ENCODE results near the gene SLC16A7. TPM values are rescaled to one million over a fixed set of nuclear protein-coding genes. Genes with fewer than 3 reads are reported as not detected.
"Not testable (repeated sequence)": the region's sequence is repeated elsewhere in the genome, so short reads cannot be mapped to it uniquely, and the experiment has no call there.

SLC16A7 gene
- total RNA-seq, 2 donors from 2014 or later = 24.2 to 26.1 TPM

- H3K4me1 Mint-ChIP-seq (ENCODE audit: low read depth in 2 of 2) = peaks cover 15 to 23% of the 10 kb centered on the region in 2 donors
- H3K4me3 Mint-ChIP-seq = peak overlapping the region; percentile 25
- no peaks in the 10 kb centered on the region for H3K36me3 Mint-ChIP-seq
- peak overlapping the region; percentile 31 to 49 for H3K27ac Mint-ChIP-seq
- no peak for DNase-seq (ENCODE audit: low spot score)
- ATAC-seq = peak in 1 of 2 donors; percentile 73
- H3K9me3 Mint-ChIP-seq = no peaks in the 10 kb centered on the region
- H3K27me3 Mint-ChIP-seq = no peaks in the 10 kb centered on the region
These were observed 142.1 kb downstream of the SLC16A7 start for GRCh38 chr12:59737725-59738463.

- Mint-ChIP-seq H3K27me3 (no peaks in the 10 kb centered on the region), H3K27ac (no peak overlapping the region), H3K9me3 (no peaks in the 10 kb centered on the region), H3K4me1 (ENCODE audit: low read depth in 2 of 2) (peaks cover 6 to 7% of the 10 kb centered on the region in 2 donors), H3K36me3 (no peaks in the 10 kb centered on the region), H3K4me3 (no peak overlapping the region)
- DNase-seq (ENCODE audit: low spot score) (no peak), ATAC-seq (no peak)
These were observed 147.0 kb downstream of the SLC16A7 start for GRCh38 chr12:59742841-59743240.

- Mint-ChIP-seq H3K4me1 (ENCODE audit: low read depth in 2 of 2) (no peaks in the 10 kb centered on the region), H3K36me3 (peaks cover 6% of the 10 kb centered on the region), H3K27ac (no peak overlapping the region), H3K9me3 (no peaks in the 10 kb centered on the region), H3K27me3 (no peaks in the 10 kb centered on the region), H3K4me3 (no peak overlapping the region)
- DNase-seq (ENCODE audit: low spot score) (no peak), ATAC-seq (no peak)
These were observed 148.7 kb downstream of the SLC16A7 start for GRCh38 chr12:59744564-59744963.

GRCh38 chr12:59751091-59751490 lies 155.3 kb downstream of the SLC16A7 start:
- peaks cover 21% of the 10 kb centered on the region for H3K36me3 Mint-ChIP-seq
- H3K27ac Mint-ChIP-seq; DNase-seq (ENCODE audit: low spot score); H3K27me3 Mint-ChIP-seq; H3K4me3 Mint-ChIP-seq; H3K4me1 Mint-ChIP-seq (ENCODE audit: low read depth in 2 of 2); ATAC-seq; H3K9me3 Mint-ChIP-seq: not testable (repeated sequence)

- no peak overlapping the region for H3K27ac Mint-ChIP-seq
- H3K4me1 Mint-ChIP-seq (ENCODE audit: low read depth in 2 of 2) = peaks cover 0 to 12% of the 10 kb centered on the region in 2 donors
- ATAC-seq (no peak), DNase-seq (ENCODE audit: low spot score) (no peak)
- H3K27me3 Mint-ChIP-seq = no peaks in the 10 kb centered on the region
- H3K9me3 Mint-ChIP-seq = no peaks in the 10 kb centered on the region
- no peaks in the 10 kb centered on the region for H3K36me3 Mint-ChIP-seq
- no peak overlapping the region for H3K4me3 Mint-ChIP-seq
These were observed 165.7 kb downstream of the SLC16A7 start for GRCh38 chr12:59761542-59761941.

GRCh38 chr12:59763835-59764234 lies 168.0 kb downstream of the SLC16A7 start:
- DNase-seq (ENCODE audit: low spot score) (no peak), ATAC-seq (no peak)
- no peaks in the 10 kb centered on the region for H3K9me3 Mint-ChIP-seq
- H3K4me1 Mint-ChIP-seq (ENCODE audit: low read depth in 2 of 2) = peaks cover 0 to 15% of the 10 kb centered on the region in 2 donors
- no peaks in the 10 kb centered on the region for H3K27me3 Mint-ChIP-seq
- H3K4me3 Mint-ChIP-seq = no peak overlapping the region
- no peaks in the 10 kb centered on the region for H3K36me3 Mint-ChIP-seq
- no peak overlapping the region for H3K27ac Mint-ChIP-seq

- Mint-ChIP-seq H3K27me3 (no peaks in the 10 kb centered on the region), H3K27ac (no peak overlapping the region), H3K9me3 (no peaks in the 10 kb centered on the region), H3K4me3 (no peak overlapping the region), H3K4me1 (ENCODE audit: low read depth in 2 of 2) (peaks cover 0 to 15% of the 10 kb centered on the region in 2 donors), H3K36me3 (no peaks in the 10 kb centered on the region)
- no peak for DNase-seq (ENCODE audit: low spot score)
- ATAC-seq = no peak
These were observed 172.2 kb downstream of the SLC16A7 start for GRCh38 chr12:59768031-59768430.

GRCh38 chr12:59780605-59781135 lies 184.8 kb downstream of the SLC16A7 start:
- ATAC-seq (no peak), DNase-seq (ENCODE audit: low spot score) (no peak)
- Mint-ChIP-seq H3K36me3 (no peaks in the 10 kb centered on the region), H3K4me3 (no peak overlapping the region), H3K4me1 (ENCODE audit: low read depth in 2 of 2) (peaks cover 0 to 2% of the 10 kb centered on the region in 2 donors), H3K27me3 (no peaks in the 10 kb centered on the region), H3K9me3 (no peaks in the 10 kb centered on the region), H3K27ac (no peak overlapping the region)

GRCh38 chr12:59787610-59788009 lies 191.8 kb downstream of the SLC16A7 start:
- Mint-ChIP-seq H3K4me3 (no peak overlapping the region), H3K27me3 (no peaks in the 10 kb centered on the region), H3K36me3 (peaks cover 4% of the 10 kb centered on the region), H3K9me3 (peaks cover 3% of the 10 kb centered on the region), H3K4me1 (ENCODE audit: low read depth in 2 of 2) (no peaks in the 10 kb centered on the region), H3K27ac (no peak overlapping the region)
- no peak for ATAC-seq
- DNase-seq (ENCODE audit: low spot score) = no peak

- no peak for ATAC-seq
- Mint-ChIP-seq H3K4me1 (ENCODE audit: low read depth in 2 of 2) (peaks cover 0 to 4% of the 10 kb centered on the region in 2 donors), H3K9me3 (peaks cover 22% of the 10 kb centered on the region)
These were observed 196.8 kb downstream of the SLC16A7 start for GRCh38 chr12:59792647-59793046.

GRCh38 chr12:59803735-59804134 lies 207.9 kb downstream of the SLC16A7 start:
- Mint-ChIP-seq H3K4me1 (ENCODE audit: low read depth in 2 of 2) (peaks cover 2 to 5% of the 10 kb centered on the region in 2 donors), H3K27ac (no peak overlapping the region), H3K27me3 (no peaks in the 10 kb centered on the region), H3K4me3 (peak overlapping the region; percentile 54), H3K36me3 (peaks cover 23% of the 10 kb centered on the region), H3K9me3 (peaks cover 12% of the 10 kb centered on the region)
- DNase-seq (ENCODE audit: low spot score) = no peak
- no peak for ATAC-seq

More at GRCh38 chr12:59792647-59793046, 196.8 kb downstream of the SLC16A7 start:
- Mint-ChIP-seq H3K27me3 (no peaks in the 10 kb centered on the region), H3K27ac (no peak overlapping the region), H3K36me3 (peaks cover 32% of the 10 kb centered on the region), H3K4me3 (no peak overlapping the region)
- DNase-seq (ENCODE audit: low spot score) = no peak

GRCh38 chr12:59808317-59808910 lies 212.6 kb downstream of the SLC16A7 start:
- ATAC-seq = no peak
- peaks cover 2 to 5% of the 10 kb centered on the region in 2 donors for H3K4me1 Mint-ChIP-seq (ENCODE audit: low read depth in 2 of 2)
- no peaks in the 10 kb centered on the region for H3K9me3 Mint-ChIP-seq
- no peaks in the 10 kb centered on the region for H3K36me3 Mint-ChIP-seq
- no peak for DNase-seq (ENCODE audit: low spot score)
- H3K27ac Mint-ChIP-seq = no peak overlapping the region
- peaks cover 4 to 8% of the 10 kb centered on the region in 2 donors for H3K27me3 Mint-ChIP-seq
- H3K4me3 Mint-ChIP-seq = no peak overlapping the region

- no peaks in the 10 kb centered on the region for H3K36me3 Mint-ChIP-seq
- no peaks in the 10 kb centered on the region for H3K9me3 Mint-ChIP-seq
- H3K4me3 Mint-ChIP-seq = no peak overlapping the region
- no peak overlapping the region for H3K27ac Mint-ChIP-seq
- peaks cover 4 to 25% of the 10 kb centered on the region in 2 donors for H3K27me3 Mint-ChIP-seq
- DNase-seq (ENCODE audit: low spot score) (no peak), ATAC-seq (no peak)
- no peaks in the 10 kb centered on the region for H3K4me1 Mint-ChIP-seq (ENCODE audit: low read depth in 2 of 2)
These were observed 216.2 kb downstream of the SLC16A7 start for GRCh38 chr12:59811991-59812390.

- Mint-ChIP-seq H3K4me1 (ENCODE audit: low read depth in 2 of 2) (no peaks in the 10 kb centered on the region), H3K36me3 (no peaks in the 10 kb centered on the region), H3K27me3 (peaks cover 4 to 27% of the 10 kb centered on the region in 2 donors), H3K27ac (no peak overlapping the region), H3K4me3 (no peak overlapping the region), H3K9me3 (no peaks in the 10 kb centered on the region)
- ATAC-seq (no peak), DNase-seq (ENCODE audit: low spot score) (no peak)
These were observed 216.9 kb downstream of the SLC16A7 start for GRCh38 chr12:59812716-59813115.

Measured in natural killer cell treated with Interleukin-12 subunit alpha and Interleukin-12 subunit beta and Interleukin-15 and Interleukin-18, amount 100 ng/mL, for 72 hours (primary cell).